Ecto neural progenitor cell (in vitro differentiated cells): Measurements from ENCODE around the gene ZFP36L2.
"Not testable (repeated sequence)": the region's sequence is repeated elsewhere in the genome, so short reads cannot be mapped to it uniquely, and the experiment has no call there.

Experiments used
- DNase-seq: peaks from one replicate; pipeline ENCODE4 v3.0.0-alpha.2; 2018; ENCODE audit warnings: low spot score

Gene ZFP36L2

DNA sequence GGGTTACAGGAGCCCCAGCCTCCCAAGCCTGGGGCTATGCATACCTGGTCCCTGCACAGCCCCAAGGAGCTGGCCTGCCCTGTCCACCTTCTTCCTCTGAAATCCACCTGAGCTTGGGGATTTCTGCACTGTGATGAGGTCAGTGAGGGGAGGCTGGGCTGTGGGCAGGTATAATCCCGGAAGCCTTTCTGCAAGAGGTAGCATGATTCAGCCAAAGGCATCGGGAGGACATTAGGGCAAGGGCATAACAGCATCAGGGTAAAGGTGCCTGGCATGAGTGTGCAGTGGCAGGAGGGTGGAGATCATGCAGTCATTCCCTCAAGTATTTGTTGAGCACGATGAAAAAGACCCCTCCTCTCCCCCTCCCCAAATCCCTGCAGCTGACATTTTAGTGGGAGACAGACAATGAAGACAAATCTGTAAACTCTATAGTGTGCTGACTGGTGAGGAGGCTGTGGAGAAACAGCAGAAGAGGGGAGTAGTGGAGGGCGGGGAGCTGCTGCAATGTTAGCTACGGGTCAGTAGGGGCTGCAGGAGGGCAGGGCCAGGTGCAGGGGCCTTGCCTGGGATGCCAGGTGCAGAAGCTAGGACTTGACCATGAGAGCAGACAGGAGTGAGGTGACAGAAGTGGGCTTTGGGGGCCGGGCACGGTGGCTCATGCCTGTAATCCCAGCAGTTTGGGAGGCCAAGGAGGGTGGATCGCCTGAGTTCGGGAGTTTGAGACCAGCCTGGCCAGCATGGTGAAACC lies 18.7 kb downstream of the ZFP36L2 start:
- DNase-seq, result no peak

DNA sequence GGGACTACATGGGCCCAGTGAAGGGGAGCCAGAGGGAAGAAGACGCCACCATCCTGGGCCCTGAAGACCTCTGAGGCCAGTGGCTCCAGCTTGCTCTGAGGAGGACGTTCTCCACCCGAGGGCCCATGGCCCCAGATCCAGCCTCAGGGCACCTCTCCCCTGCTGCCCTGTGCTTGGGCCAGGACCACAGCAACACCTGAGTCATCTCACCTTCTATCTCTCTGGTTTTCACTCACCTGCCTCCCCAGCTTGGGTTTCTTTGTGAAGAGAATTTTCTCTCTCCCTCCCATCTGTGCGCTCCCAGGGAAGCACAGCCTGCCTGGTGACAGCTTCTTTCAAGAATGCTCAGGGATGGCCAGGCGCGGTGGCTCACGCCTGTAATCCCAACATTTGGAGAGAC lies 19.8 kb downstream of the ZFP36L2 start:
- DNase-seq, result no peak

DNA sequence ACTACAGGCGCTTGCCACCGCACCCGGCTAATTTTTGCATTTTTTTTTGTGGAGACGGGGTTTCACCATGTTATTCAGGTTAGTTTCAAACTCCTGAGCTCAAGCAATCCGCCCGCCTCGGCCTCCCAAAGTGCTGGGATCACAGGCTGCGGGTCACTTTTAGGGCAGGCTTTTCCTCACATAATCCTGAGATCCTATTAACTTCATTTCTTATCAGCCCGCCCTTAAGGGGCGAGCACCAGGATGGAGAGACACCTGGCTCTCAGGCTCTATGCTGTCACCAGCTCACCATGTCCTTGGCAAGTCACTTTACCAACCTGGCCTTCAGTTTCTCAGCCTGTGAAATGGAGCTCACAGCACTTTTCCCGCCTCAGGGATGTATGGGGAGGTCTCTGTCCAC lies 23.0 kb downstream of the ZFP36L2 start:
- DNase-seq, result no peak

DNA sequence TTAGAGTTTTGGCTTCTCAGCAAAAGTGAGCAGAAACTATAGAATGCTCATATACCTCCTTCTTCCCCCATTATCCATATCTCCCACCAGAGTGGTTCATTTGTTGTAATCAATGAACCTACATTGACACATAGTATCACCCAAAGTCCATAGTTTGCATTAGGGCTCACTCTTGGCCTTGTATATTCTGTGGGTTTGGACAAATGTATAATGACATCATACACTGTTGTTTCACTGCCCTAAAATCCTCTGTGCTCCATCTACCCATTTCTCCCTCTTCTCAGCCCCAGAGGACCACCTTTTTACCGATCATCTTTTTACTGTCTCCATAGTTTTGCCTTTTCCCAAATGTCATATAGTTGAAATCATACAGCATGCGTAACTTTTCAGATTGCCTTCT lies 24.1 kb downstream of the ZFP36L2 start:
- DNase-seq, result no peak

- DNase-seq, result no peak
Measured at GRCh38 chr2:43201497-43201896, 24.9 kb downstream of the ZFP36L2 start.

GRCh38 chr2:43201016-43201415 lies 25.4 kb downstream of the ZFP36L2 start:
- DNase-seq, result no peak

- DNase-seq, result no peak
Measured at GRCh38 chr2:43199492-43200488, 26.6 kb downstream of the ZFP36L2 start.

DNA sequence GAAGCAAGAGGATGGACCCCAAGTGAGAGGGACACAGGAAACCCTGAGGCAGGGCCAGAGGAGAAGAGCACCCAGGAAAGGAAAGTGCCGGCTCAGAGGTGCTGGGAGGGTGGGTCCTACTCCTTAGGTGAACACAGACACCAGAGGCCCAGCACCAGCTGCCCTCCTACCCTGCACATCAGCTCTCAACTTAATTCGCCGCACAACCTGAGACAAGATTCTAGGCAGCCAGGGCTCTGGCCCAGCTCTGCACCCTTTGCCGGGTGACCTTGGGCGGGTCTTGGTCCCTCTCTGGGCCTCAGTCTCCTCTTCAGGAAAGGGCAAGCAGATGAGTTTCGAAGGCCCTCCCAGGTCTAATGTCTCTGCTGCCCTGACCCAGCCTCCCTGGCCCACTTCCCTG lies 28.1 kb downstream of the ZFP36L2 start:
- DNase-seq, result no peak

DNA sequence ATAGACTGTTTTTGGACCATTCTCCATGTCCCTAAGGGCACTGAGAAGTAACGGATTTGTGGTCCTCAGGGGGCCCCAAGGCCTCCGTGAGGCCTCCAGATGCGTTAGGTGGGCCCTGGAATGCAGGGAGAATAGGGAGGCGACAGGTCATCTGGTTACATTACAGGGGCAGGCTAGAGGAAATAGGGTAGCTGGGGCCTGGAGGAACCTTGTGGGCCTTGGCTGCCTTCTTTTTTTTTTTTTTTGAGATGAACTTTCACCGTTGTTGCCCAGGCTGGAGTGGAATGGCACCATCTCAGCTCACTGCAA lies 28.9 kb downstream of the ZFP36L2 start:
- no peak for DNase-seq

GRCh38 chr2:43196768-43197587 lies 29.4 kb downstream of the ZFP36L2 start:
- DNase-seq, result no peak

DNA sequence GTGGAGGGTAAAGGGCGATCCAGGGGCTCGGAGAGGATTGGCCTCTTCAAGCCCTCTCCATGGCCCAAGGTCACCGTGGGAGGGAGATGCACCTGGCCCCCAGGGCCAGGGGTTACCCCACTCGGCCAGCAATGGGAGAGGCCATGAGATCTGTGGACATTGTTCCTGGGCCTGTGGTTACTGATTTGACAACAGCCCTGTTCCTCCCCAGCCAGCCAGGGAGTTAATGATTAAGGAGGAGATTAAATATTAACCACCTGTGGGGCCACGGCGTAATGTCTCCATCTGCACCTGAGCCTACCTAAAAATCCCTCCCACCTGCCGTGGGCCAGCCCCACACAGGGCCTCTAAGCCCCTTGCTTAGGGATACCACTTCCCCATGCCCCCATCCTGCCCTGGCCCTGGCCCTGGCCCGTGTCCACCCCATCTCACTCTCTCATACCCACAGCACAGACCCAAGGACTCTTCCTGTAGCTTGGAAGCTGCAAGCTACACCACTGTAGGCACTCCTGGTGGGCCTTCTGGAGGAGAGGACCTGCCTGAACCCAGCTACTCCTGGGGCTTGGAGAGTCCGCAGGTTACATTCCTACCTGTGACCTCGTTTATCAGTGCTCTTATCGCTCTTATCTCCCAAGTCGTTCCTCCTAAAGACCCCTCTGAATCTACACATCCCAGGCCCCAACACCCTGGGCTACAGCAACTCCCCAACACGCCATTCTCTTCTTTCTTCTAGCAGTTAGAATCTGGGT lies 32.1 kb downstream of the ZFP36L2 start:
- no peak for DNase-seq

- DNase-seq, result no peak
Measured at GRCh38 chr2:43193652-43194120, 32.7 kb downstream of the ZFP36L2 start.

GRCh38 chr2:43192744-43193651 lies 33.4 kb downstream of the ZFP36L2 start:
- DNase-seq, result no peak

GRCh38 chr2:43191947-43192516 lies 34.4 kb downstream of the ZFP36L2 start:
- DNase-seq, result no peak

- DNase-seq, result no peak
Measured at GRCh38 chr2:43190311-43191052, 35.9 kb downstream of the ZFP36L2 start.

- not testable (repeated sequence) for DNase-seq
Measured at GRCh38 chr2:43189861-43190260, 36.5 kb downstream of the ZFP36L2 start.

GRCh38 chr2:43188561-43189386 lies 37.6 kb downstream of the ZFP36L2 start:
- no peak for DNase-seq

GRCh38 chr2:43186679-43187374 lies 39.6 kb downstream of the ZFP36L2 start:
- no peak for DNase-seq
